HepG2 (cell line): ENCODE results near the gene HYAL1.

Experiments used
- ARID3A ChIP-seq: IDR thresholded peaks from 2 replicates; pipeline ENCODE4 v1.6.1; 2012; ENCODE audit warnings: low read depth, low read length, improper control_type of control experiment
- ELK4 ChIP-seq: sonication (generic); formaldehyde crosslinking; IDR thresholded peaks from 2 replicates; pipeline ENCODE4 v1.9.0; 2021; ENCODE audit warnings: missing genetic modification reagents, borderline replicate concordance
- FOXK2 ChIP-seq: fragments of 450-650 bp; IDR thresholded peaks from 2 replicates; pipeline ENCODE4 v1.6.1; 2016
- GTF2F1 ChIP-seq: fragments of 150-350 bp; IDR thresholded peaks from 2 replicates; pipeline ENCODE4 v1.6.1; 2014; ENCODE audit warnings: low read length
- HBP1 ChIP-seq: IDR thresholded peaks from 2 replicates; pipeline ENCODE4 v1.6.1; 2016; ENCODE audit warnings: low read depth, control low read depth
- JUN ChIP-seq: sonication (generic); formaldehyde crosslinking; IDR thresholded peaks from 2 replicates; pipeline ENCODE4 v1.4.0; 2020; ENCODE audit warnings: mild to moderate bottlenecking, missing genetic modification reagents
- MXD1 ChIP-seq: sonication (generic); formaldehyde crosslinking; IDR thresholded peaks from 2 replicates; pipeline ENCODE4 v1.4.0; 2020; ENCODE audit warnings: mild to moderate bottlenecking, missing genetic modification reagents
- PHF8 ChIP-seq: sonication (generic); formaldehyde crosslinking; IDR thresholded peaks from 2 replicates; pipeline ENCODE4 v1.5.0; 2020; ENCODE audit warnings: missing genetic modification reagents
- TOE1 ChIP-seq: sonication (generic); formaldehyde crosslinking; IDR thresholded peaks from 2 replicates; pipeline ENCODE4 v1.4.0; 2020; ENCODE audit warnings: mild to moderate bottlenecking, missing genetic modification reagents
- ZNF225 ChIP-seq: sonication (generic); formaldehyde crosslinking; IDR thresholded peaks from 2 replicates; pipeline ENCODE4 v1.4.0; 2020; ENCODE audit warnings: mild to moderate bottlenecking, missing genetic modification reagents
- ZNF510 ChIP-seq: sonication (generic); formaldehyde crosslinking; IDR thresholded peaks from 2 replicates; pipeline ENCODE4 v1.4.0; 2020; ENCODE audit warnings: low read depth, mild to moderate bottlenecking, missing genetic modification reagents
- ZNF563 ChIP-seq: sonication (generic); formaldehyde crosslinking; IDR thresholded peaks from 2 replicates; pipeline ENCODE4 v1.8.0; 2022; ENCODE audit warnings: mild to moderate bottlenecking, moderate library complexity, missing genetic modification reagents

- TF ChIP-seq FOXK2 (no peak), ELK4 (CRISPR knock-in tag) (no peak), JUN (no peak), ZNF510 (CRISPR knock-in tag) (no peak), GTF2F1 (no peak), MXD1 (CRISPR knock-in tag) (no peak), ZNF563 (CRISPR knock-in tag) (no peak), ZNF225 (CRISPR knock-in tag) (no peak), HBP1 (CRISPR knock-in tag) (no peak), ARID3A (no peak), PHF8 (no peak), TOE1 (CRISPR knock-in tag) (no peak)
Observed at GRCh38 chr3:50264964-50265485, 38.3 kb downstream of the HYAL1 start.
